RPMI8226 (cell line): Measurements from ENCODE around the gene CD300H.

ENCODE experiments used
- DNase-seq: peaks from one replicate; pipeline ENCODE4 v3.0.0-alpha.2; 2015

The CD300H gene

DNA sequence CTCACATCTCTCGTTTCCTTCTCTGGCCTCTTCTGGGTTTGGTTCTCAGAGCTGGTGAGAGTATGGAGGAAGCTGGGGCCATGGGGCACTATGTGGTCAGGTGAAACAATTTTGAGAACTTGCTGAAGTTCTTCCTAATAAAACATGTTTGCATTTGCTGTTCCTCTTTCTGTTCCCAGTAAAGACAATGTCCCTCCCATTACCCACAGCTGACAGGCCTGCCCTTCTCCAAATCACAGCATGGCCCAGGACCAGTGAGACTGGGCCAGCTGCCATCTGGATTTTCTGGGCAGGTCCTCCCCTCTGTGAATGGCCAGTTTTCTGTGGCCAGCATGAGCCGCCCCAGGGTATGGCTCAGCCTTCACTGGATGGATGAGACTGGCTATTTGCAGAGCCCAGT is at the start of gene CD300H:
CD300H (minus strand) TSS at position 113 of the 400 bp plus-strand sequence.
- peak; percentile 43 for DNase-seq

DNA sequence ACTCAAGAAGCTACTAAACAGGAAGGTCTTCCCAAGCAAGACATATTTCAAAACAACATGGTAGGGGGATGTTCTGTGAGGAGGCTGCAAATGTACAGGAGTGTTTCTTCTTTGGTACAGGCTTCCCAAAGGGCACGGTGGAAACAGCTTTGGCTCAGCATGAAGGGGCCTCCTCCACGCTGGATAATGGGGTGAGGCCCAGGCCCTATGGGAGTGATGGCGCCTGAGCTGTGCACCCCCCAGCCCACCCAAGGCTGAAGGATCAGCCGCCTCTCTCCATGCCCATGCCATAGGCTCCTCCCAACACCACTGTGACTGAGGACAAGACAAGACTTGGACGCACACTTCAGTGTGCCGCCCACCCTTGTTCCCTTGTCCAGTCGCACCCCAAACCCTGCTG is 49.4 kb upstream of the CD300H start:
- DNase-seq, result no peak

DNA sequence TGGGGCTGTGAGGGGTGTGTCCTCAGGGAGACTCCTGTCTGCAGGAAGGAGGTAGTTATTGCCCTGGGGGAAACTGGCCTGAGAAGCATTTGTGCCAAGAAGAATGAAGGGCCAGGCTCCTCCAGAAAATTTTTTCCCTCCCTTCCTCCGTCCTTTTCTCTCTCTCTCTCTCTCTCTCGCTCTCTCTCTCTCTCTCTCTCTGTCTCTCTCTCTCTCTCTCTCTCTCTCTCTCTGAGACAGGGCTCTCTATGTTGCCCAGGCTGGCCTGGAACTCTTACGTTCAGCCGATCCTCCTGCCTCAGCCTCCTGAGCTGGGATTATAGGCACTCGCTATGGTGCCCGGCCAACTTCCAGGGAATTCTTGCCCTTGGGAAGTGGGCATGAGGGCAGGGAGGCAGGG is 44.7 kb upstream of the CD300H start:
- no peak for DNase-seq

DNA sequence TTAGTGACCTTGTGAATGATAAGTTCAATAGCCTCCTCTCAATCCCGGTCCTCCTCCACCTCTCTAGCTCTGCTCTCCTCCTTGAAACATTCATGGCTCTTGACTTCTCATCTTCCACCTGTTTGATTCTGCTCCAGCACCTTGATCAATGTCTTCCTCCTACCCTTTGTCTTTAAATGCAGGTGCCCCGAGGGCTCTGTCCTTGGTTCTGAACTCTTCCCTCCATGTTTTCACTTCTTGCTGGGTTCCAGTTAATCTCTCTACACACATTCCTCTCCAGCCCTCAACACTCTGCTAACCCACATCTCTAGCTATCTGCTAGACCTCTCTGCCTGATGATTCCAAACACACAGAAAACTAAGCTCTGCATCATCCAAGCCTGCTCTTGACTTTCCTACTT is 42.8 kb upstream of the CD300H start:
- peak; percentile 58 for DNase-seq

DNA sequence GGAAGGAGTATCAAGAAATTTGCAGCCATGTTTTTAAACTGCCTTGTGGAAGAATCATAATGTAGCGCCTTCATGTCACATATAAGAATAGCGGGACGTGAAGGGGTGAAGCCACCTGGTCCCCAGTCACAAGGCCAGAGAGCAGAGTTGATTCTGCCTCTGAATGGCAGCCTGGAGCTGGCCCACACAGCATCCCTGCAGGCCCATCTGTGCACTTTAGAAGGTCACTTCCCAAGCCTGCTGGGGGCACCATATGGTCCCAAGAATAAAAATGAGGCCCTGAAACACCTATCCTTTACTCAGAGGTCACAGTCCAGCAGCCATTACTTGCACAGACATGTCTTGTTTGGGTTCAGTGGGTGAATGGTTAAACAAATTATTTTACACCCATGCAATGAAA is 41.2 kb upstream of the CD300H start:
- no peak for DNase-seq

DNA sequence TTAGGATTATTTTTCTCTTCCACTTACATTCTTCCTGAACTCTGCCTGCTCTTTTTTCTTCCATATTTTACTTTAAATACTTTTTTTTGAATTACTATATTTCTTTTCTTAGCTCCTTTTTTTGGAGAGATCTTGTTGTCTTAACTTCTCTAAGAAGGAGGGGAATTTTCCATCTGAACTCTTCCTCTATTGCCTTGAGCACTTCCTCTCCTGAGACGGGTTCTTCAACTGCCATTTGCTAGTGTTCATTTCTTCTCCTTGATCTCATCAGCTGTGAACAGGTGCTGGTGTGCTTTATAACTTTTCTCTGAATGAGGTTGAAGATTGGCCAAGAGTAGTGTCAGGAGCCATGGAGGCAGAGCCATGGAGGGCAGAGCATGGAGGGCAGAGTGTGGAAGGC is 39.9 kb upstream of the CD300H start:
- no peak for DNase-seq

DNA sequence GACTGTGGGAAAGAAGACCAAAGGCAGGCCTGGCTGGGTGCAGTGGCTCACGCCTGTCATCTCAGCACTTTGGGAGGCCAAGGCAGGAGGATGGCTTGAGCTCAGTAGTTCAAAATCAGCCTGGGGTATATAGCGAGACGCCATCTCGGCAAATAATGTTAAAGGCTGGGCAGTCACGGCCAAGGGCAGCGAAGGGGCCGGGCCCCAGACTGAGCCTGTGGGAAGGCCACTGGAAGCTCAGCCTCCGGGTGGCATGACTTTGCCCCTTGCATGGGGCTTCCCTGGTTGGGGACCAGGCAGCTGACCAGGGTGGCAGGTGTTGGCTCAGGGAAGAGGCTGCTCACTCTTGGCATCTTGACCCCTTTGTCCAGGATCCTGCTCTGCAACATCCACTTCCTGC is 38.7 kb upstream of the CD300H start:
- no peak for DNase-seq

DNA sequence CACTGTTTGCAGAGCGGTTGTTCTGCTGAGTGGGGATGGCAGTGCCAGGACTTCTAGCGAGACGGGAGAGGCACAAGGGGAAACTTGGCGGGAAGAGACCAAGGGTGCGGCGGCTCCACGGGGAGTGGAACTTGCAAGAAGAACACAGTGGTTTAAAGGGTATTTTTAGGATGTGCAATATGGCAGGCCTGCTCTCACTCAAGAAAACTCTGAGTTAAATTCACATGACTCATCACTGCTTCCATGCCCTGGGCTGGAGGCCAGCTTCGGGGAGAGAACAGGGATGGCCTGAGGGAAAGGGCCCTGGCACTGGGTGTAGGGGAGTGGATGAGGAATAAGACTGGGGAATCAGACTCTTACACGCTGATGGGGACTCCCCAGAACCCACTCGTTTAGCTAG is 38.1 kb upstream of the CD300H start:
- no peak for DNase-seq

DNA sequence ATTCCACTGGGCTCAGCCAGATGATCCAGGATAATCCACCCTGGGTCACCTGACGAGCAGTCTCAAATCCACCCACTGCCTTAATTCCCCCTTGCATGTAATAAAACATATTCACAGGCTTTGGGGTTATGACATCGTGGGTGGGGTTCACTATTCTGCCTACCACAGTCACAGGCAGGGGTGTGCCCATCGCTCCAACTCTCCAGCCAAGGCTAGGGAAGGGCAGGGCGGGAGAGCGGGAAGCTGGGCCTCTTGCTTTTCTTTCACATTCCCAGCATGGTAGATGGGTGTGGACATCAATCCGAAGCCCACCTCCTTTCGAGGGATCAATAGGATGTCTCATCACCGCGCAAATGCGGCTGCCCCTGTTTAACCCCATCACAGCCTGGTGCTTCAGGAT is 37.5 kb upstream of the CD300H start:
- DNase-seq, result no peak

DNA sequence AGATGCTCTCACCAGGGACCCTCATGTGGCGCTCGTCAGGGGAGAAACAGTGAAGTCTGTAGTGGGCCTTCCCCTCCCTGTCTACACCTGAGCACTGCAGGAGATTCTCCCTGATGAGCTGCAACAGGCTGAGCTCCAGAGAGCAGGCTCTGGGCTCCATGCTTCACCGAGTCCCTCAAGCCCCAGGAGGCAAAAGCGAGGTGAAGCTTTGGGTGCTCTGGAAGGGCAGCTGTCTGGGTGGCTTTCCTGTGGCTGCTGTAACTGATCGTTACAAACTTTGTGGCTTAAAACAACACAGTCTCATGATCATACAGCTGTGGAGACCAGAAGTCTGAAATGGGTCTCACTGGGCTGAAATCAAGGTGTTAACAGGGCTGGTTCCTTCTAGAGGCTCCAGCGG is 36.9 kb upstream of the CD300H start:
- DNase-seq, result no peak

DNA sequence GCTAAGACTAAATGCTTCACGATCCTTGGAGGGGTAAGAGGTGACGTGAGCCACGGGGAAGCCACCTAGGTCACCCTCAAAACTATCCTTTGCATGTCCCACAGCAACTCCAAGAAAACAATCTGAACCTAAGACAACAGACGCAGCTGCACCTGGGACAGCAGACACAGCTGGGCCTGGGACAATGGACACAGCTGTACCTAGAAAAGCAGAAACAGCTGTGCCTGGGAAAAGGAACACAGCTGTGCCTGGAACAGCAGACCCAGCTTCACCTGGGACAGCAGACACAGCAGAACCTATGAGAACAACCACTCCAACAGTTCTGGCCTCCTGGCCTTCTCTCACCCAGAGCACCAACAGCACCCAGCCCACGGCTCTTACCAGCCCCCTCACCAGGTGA is 36.4 kb upstream of the CD300H start:
- peak; percentile 53 for DNase-seq

DNA sequence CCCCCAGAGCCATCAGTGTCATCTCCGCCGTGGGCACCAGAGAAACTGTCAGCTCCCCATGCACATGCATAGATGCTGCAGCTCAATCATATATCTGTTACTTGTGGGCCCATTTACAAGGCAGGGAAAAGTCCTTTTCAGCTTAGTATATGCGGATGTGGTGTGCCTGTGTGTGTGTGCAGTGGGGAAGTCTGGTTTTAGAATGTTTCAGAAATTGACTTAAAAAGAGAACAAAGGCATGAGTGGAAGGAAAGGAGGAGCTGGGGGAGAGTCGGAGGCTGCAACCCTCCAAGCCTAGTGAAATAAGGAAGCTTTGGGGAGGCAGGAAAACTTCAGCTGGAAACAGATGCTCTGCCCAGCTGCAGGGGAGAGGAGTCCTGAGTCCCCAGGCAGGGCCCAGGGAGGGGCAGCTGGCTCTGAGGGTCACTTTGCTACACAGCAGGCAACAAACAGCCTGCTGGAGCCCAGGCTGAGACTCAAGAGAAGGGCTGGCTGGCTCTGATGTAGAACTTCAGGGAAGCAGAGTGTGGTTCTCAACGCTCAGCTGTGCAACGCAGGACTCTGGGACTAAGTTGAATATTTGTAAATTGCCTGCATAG is 35.8 kb upstream of the CD300H start:
- DNase-seq, result peak; percentile 28

DNA sequence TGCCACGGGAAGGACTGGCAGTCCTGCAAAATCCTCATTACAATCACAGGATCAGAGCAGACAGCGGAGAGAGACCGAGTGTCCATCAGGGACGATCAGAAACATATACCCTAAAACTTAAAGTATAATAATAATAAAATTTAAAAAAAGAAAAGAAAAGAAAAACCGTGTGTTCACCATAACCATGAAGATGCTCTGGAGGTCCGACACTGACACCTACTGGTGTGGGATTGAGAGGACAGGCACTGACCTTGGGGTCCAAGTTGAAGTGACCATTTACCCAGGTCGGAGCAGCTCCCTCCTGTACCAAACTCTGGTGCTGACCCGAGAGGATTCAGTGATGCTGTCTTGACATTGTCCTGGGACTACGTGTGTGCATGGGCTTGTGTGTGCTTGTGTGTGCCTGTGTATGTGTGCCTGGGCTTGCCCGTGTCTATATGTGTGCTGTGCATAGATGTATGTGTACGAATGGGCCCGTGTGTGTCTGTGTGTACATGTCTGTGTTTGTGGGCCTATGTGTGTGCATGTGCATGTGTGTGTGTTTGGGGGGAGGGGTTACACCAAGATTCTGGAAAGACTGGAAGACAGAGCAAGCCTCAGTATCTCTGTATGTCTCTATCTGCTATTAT is 34.7 kb upstream of the CD300H start:
- peak; percentile 70 for DNase-seq

DNA sequence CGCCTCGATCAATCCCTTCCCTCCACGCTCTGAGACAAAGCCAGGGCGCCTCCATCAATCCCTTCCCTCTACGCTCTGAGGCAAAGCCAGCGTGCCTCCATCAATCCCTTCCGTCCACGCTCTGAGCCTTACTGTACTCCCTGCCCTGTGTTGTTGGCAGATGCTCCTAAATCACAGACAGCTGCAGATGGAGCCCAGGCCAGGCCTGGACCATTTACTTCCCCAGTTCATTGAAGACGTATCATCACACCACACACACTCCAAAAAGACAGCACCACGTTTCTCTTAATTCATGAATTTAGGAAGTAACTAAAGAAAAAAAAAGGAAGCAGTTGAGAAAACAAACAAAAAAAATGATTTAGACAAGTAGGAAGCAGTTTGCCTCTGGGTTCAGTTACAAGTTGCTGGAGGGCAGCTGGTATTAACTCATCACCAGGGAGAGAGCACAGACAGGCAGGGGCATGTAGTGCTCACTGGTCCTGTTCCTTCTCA is 32.2 kb upstream of the CD300H start:
- peak; percentile 51 for DNase-seq

DNA sequence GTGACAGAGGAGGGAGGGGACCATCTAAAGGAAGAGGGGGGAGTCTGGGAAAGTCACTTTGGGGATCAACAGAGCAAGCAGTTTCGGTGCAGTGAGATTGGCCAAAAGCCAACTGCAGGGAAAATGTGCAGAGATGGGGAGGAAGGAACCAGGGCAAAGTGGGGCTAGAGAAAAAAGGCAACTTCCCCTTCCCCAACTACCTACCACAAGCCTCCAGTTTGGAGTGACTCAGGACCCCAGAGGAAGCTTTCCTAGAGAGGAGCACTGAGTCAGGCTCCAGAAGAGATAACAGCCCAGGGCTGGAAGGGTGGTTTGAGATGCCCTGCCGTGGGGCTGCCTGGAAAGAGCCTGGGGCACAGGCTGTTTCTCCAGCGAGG is 31.7 kb upstream of the CD300H start:
- DNase-seq, result peak; percentile 82

DNA sequence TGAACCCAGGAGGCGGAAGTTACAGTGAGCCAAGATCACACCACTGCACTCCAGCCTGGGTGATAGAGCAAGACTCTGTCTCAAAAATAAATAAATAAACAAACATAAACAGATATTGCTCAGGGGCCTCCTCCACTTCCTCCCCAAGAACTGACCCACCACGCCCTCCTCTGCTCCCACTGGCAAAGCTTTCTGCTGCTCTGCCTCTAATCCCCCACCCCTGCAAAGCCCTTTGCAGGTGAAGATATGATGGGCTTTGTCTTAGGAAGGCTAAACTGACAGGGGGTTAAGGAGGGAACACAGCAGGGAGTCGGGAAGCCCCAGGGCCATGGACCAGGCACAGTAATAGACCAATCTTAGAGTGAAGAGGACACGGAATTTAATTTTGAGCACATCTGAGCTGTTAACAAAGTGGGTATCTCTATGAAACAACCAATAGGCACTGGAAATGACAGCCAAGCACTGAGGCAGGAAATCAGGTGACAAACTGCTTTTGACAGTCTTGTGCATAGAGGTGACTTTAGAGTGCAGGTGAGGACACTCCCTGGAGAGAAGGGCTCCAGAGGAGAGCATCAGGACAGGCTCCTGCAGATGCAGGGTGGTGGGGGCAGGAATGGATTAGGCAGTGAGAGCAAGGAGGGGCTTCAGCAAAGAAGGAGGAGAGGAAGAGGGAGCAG is 31.2 kb upstream of the CD300H start:
- DNase-seq, result peak; percentile 76

DNA sequence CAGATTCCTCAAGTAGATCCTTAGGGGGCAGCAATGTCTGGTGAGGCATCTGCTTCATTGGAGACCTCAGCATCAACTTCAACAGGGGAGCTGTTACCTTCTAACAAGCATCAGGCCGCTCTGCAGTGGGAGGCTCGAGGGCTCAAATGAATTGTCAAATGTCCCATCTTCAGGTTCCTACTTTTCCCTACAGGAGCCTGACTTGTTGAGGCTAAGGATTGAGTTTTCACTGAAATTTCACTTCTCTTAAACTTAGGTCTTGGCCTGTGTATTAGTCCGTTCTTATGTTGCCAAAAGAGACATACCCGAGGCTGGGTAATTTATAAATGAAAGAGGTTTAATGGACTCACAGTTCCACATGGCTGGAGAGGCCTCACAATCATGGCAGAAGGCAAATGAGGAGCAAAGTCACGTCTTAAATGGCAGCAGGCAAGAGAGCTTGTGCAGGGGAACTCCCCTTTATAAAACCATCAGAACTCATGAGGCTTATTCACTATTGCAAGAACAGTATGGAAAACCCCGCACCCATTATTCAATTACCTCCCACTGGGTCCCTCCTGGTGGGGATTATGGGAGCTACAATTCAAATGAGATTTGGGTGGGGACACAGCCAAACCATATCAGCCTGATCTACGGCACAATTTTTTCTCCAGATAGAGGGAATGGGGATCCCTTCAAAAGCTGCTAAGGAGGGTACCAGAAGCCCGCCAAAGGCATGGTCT is 29.9 kb upstream of the CD300H start:
- DNase-seq, result no peak

DNA sequence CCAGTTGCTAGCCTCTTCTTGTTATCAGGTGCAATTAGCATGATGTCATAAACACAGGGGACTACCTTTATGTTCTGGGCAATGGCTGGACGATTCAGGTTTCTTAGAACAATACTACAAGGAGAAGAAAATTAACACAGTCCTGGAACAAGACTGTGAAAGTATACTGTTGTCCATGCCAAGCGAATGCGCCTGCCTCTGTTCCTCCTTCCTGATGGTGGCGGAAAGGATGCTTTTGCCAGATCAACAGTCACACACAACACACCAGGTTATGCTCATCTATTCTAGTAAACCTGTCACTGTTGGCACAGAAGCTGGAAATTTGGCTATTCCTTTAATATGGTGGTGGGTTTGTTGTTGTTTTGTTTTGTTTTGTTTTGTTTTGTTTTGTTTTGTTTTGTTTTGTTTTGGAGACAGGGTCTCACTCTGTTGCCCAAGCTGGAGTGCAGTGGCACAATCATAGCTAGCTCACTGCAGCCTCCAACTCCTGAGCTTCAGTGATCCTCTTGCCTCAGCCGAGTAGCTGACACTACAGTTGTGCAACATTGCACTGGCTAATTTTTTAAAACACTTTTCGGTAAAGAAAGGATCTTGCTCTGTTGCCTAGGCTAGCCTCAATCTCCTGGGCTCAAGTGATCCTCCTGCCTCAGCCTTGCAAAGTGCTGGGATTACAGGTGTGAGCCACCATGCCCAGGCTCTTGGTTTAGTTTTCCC is 27.9 kb upstream of the CD300H start:
- DNase-seq, result no peak

DNA sequence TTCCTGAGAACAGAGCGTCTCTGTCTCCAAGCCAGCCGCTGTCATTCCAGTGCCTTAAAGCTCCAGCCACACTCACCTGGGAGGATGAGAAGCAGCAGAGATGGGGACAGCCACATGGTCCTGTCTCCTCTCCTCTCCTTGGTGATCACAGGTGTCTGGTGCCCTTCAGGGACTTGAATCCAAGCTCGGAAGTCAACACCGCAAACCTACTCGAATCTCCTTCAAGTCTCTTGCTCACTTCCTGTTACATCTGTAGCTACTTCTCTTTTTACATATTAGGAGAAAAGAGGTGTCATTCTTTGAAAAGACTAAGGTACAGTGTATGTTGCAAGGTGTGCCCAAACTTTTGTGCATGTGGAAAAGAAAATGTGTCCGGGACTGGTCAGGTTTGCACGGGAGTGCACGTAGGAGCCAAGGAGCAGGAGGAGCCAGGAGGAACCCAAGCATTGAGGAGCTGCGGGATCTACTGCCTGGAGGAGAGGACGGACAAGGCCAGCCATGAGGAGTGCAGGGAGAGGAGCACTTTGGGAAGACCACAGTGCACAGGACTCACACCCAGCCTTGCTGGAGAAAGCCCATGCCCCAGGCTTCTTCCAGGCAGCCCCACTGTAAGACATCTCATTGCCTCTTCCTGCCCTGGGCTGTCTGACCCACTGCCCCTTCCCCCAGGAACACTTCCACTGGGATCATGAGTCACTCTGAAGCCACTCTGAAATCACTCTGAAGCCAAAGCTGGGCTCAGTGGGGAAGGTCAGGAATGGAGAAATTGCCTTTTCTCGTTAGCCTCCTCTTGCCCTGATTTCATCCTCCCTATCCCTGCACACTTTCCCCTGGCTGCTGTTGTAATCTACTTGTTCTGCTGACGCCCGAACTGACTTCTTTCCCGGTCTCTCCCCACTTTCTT is 25.0 kb upstream of the CD300H start, which contains the start of gene CD300LD:
CD300LD (minus strand) TSS at position 197 of the 904 bp plus-strand sequence; CDS start at position 116, 81 bp downstream.
- DNase-seq, result peak; percentile 79

DNA sequence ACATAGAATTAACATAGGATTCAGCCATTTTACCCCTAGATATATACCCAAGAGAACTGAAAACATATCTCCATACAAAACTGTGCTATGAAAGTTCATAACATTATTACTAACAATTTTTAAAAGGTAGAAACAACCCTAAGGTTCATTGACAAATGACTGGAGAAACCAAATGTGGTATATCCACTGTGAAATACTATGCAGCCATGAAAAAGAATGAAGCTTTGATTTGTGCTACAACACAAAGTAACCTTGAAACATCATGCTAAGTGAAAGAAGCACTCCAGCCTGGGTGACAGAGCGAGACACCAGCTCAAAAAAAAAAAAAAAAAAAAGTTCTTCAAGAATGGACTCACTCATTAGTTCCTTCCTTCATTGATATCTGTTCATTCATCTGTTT is 24.2 kb upstream of the CD300H start:
- DNase-seq, result no peak

DNA sequence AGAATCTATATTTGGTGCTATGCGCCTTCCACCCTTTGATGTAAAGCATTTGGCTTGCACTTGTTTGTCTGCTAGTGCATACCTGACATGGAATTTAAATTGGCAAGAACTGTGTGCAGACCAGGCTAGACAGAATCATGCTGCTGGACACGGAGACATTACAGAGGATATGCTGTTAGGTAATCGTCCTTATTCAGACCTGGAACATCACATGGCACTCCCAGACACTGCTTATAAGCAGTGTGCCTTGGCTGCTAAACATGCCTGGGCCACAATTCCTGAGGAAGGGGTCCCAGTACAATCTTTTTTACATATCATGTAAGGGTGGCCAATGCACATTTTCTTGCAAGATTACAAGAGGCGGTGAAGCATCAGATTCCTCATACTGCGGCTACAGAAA is 18.4 kb upstream of the CD300H start:
- DNase-seq, result no peak
